ENCODE results near the gene SETDB2.

Gene SETDB2

DNA sequence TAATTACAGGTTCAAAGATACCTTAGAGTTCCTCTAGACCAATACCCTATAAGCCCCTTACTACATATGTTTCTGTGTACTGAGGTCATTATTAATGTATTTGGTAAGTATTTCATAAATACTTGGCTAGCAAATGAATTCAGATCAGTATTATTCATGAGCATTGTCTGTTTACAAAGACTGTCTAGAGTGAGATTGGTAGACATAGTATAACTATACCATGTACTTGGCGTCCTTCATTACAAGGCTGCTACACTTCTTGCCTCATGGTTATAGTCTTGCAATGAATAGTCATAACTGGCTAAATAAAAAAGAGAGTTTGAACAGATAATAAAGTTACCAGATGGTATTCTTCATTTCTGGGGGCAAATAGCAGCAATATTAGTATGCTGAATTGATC lies 12.1 kb downstream of the SETDB2 start:
- Histone ChIP-seq H3K9me3 (ENCODE audit: insufficient read depth, low read depth, low read length) (no peaks in the 10 kb centered on the region), H3K4me3 (ENCODE audit: low read length, poor library complexity, severe bottlenecking) (no peak overlapping the region), H3K4me1 (ENCODE audit: insufficient read depth, low read length, poor library complexity, severe bottlenecking) (peaks cover 12% of the 10 kb centered on the region), H2AFZ (ENCODE audit: low read length) (no peak overlapping the region), H3K9ac (ENCODE audit: low read depth, low read length, poor library complexity, severe bottlenecking) (no peak overlapping the region), H4K20me1 (ENCODE audit: insufficient read depth, low read length, poor library complexity, severe bottlenecking) (no peaks in the 10 kb centered on the region), H3K4me2 (ENCODE audit: low read depth, low read length, poor library complexity, severe bottlenecking) (no peak overlapping the region), H3K36me3 (ENCODE audit: insufficient read depth, low read length) (peaks cover under 1% of the 10 kb centered on the region; the same call in 1 of the 2 replicates), H3K79me2 (ENCODE audit: insufficient read depth, low read length) (peaks cover 5% of the 10 kb centered on the region; the same call in 1 of the 2 replicates), H3F3A (ENCODE audit: low read depth) (no peaks in the 10 kb centered on the region), H3K9me2 (replicated peaks; ENCODE audit: low read depth, low read length) (no peaks in the 10 kb centered on the region), H3K27me3 (ENCODE audit: insufficient read depth, low read length, poor library complexity, severe bottlenecking) (no peaks in the 10 kb centered on the region)
- TF ChIP-seq, protein P1, sequence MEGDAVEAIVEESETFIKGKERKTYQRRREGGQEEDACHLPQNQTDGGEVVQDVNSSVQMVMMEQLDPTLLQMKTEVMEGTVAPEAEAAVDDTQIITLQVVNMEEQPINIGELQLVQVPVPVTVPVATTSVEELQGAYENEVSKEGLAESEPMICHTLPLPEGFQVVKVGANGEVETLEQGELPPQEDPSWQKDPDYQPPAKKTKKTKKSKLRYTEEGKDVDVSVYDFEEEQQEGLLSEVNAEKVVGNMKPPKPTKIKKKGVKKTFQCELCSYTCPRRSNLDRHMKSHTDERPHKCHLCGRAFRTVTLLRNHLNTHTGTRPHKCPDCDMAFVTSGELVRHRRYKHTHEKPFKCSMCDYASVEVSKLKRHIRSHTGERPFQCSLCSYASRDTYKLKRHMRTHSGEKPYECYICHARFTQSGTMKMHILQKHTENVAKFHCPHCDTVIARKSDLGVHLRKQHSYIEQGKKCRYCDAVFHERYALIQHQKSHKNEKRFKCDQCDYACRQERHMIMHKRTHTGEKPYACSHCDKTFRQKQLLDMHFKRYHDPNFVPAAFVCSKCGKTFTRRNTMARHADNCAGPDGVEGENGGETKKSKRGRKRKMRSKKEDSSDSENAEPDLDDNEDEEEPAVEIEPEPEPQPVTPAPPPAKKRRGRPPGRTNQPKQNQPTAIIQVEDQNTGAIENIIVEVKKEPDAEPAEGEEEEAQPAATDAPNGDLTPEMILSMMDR (conservative IDR thresholded peaks at IDR 0.05; ENCODE audit: low read length), result no peak
- no peak for TF ChIP-seq EZH2phosphoT487 (IDR thresholded peaks at IDR 0.05; ENCODE audit: borderline replicate concordance)

DNA sequence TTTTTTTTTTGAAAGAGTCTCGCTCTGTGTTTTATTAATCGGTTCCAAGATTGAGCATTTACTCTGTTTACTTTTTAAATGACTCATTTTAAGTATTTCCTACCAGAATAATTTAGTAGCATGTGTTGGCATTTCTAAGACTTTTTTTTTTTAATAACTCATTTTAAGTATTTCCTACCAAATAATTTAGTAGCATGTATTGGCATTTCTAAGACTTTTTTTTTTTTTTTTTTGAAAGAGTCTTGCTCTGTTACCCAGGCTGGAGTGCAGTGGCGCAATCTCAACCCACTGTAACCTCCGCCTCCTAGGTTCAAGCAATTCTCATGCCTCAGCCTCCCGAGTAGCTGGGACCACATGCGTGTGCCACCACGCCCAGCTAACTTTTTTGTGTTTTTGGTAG lies 13.1 kb downstream of the SETDB2 start:
- no peak overlapping the region for H3K4me3 ChIP-seq (ENCODE audit: low read length, poor library complexity, severe bottlenecking)
- H2AFZ ChIP-seq (ENCODE audit: low read length), result no peak overlapping the region
- no peak for TF ChIP-seq EZH2phosphoT487 (IDR thresholded peaks at IDR 0.05; ENCODE audit: borderline replicate concordance)
- TF ChIP-seq, protein P1 (conservative IDR thresholded peaks at IDR 0.05; ENCODE audit: low read length), result no peak
- no peaks in the 10 kb centered on the region; the same call in 1 of the 2 replicates for H3K9me3 ChIP-seq (ENCODE audit: insufficient read depth, low read depth, low read length)
- H3K4me1 ChIP-seq (ENCODE audit: insufficient read depth, low read length, poor library complexity, severe bottlenecking), result peaks cover 12% of the 10 kb centered on the region
- no peaks in the 10 kb centered on the region for H3F3A ChIP-seq (ENCODE audit: low read depth)
- H3K9me2 ChIP-seq (replicated peaks; ENCODE audit: low read depth, low read length), result no peaks in the 10 kb centered on the region
- H3K79me2 ChIP-seq (ENCODE audit: insufficient read depth, low read length), result no peaks in the 10 kb centered on the region
- H3K9ac ChIP-seq (ENCODE audit: low read depth, low read length, poor library complexity, severe bottlenecking), result no peak overlapping the region
- H4K20me1 ChIP-seq (ENCODE audit: insufficient read depth, low read length, poor library complexity, severe bottlenecking), result no peaks in the 10 kb centered on the region
- no peak overlapping the region for H3K4me2 ChIP-seq (ENCODE audit: low read depth, low read length, poor library complexity, severe bottlenecking)
- H3K27me3 ChIP-seq (ENCODE audit: insufficient read depth, low read length, poor library complexity, severe bottlenecking), result no peaks in the 10 kb centered on the region
- H3K36me3 ChIP-seq (ENCODE audit: insufficient read depth, low read length), result peaks cover 11% of the 10 kb centered on the region

DNA sequence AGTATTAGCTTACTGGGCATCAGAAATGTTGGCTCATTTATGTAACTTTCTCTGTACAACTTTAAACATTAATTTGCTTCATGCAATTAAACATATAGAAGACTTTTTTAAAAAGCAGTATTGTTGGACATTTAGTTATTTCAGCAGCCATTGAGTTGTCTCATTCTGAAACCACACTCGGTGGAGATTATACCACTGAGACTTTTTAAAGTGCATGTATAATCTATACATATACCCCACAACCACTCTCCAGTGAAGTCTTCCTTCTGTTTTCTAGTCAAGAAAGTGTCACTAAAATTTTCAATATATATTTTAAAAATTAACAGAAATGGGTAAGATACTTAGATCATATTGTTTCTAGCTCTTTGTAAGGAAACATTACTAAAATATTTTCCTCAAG lies 15.5 kb downstream of the SETDB2 start:
- peaks cover 33% of the 10 kb centered on the region for H3K36me3 ChIP-seq (ENCODE audit: insufficient read depth, low read length)
- H3K79me2 ChIP-seq (ENCODE audit: insufficient read depth, low read length), result no peaks in the 10 kb centered on the region
- peaks cover 7% of the 10 kb centered on the region for H3K4me1 ChIP-seq (ENCODE audit: insufficient read depth, low read length, poor library complexity, severe bottlenecking)
- H4K20me1 ChIP-seq (ENCODE audit: insufficient read depth, low read length, poor library complexity, severe bottlenecking), result no peaks in the 10 kb centered on the region
- TF ChIP-seq, protein P1 (conservative IDR thresholded peaks at IDR 0.05; ENCODE audit: low read length), result no peak
- TF ChIP-seq EZH2phosphoT487 (IDR thresholded peaks at IDR 0.05; ENCODE audit: borderline replicate concordance), result no peak
- no peak overlapping the region for H3K4me3 ChIP-seq (ENCODE audit: low read length, poor library complexity, severe bottlenecking)
- H3K27me3 ChIP-seq (ENCODE audit: insufficient read depth, low read length, poor library complexity, severe bottlenecking), result no peaks in the 10 kb centered on the region
- H3K4me2 ChIP-seq (ENCODE audit: low read depth, low read length, poor library complexity, severe bottlenecking), result no peak overlapping the region
- H3K9me2 ChIP-seq (replicated peaks; ENCODE audit: low read depth, low read length), result no peaks in the 10 kb centered on the region
- H3K9me3 ChIP-seq (ENCODE audit: insufficient read depth, low read depth, low read length), result peaks cover 8% of the 10 kb centered on the region; the same call in 1 of the 2 replicates
- no peak overlapping the region for H3K9ac ChIP-seq (ENCODE audit: low read depth, low read length, poor library complexity, severe bottlenecking)
- H3F3A ChIP-seq (ENCODE audit: low read depth), result no peaks in the 10 kb centered on the region
- H2AFZ ChIP-seq (ENCODE audit: low read length), result no peak overlapping the region
